H1 (cell line): Measurements from ENCODE around the gene IRAG1. TPM values are rescaled to one million over a fixed set of nuclear protein-coding genes. Genes with fewer than 3 reads are reported as not detected.

ENCODE experiments used
- CTCF ChIA-PET: fragments of 300-600 bp; sonication (Branson Sonifier 250); formaldehyde crosslinking; loops from one replicate; lab custom pipeline; 2021; ENCODE audit not compliant: partially characterized antibody; lab: Charles Lee
- POLR2A ChIA-PET: fragments of 300-600 bp; sonication (Branson Sonifier 250); formaldehyde crosslinking; loops from one replicate; lab custom pipeline; 2021; ENCODE audit warnings: inconsistent platforms; ENCODE audit not compliant: partially characterized antibody; lab: Charles Lee
- DNase-seq, 2 experiments: peaks; one replicate each; pipeline versions ENCODE4 v3.0.0 to v3.0.0-alpha.2; 2010 to 2022; ENCODE audit warnings: low spot score in 2 of 2, low read depth in 1 of 2, mixed read lengths in 1 of 2
- FAIRE-seq: peaks from 2 replicates; lab custom pipeline; 2011; peaks lifted over from hg19 to GRCh38; lab: Jason Lieb, UNC
- H2AFZ ChIP-seq: 2 replicates; pipeline ENCODE4 v1.8.1; 2012; ENCODE audit warnings: low read length, inconsistent platforms
- H2AK5ac ChIP-seq: 2 replicates; pipeline ENCODE4 v1.6.1; 2013; ENCODE audit warnings: low read depth, low read length
- H2BK120ac ChIP-seq: replicated peaks from 2 replicates; pipeline ENCODE3; 2013; ENCODE audit warnings: low read depth, low read length, inconsistent platforms
- H2BK12ac ChIP-seq: 2 replicates; pipeline ENCODE4 v1.6.1; 2013; ENCODE audit warnings: low read depth, low read length
- H2BK15ac ChIP-seq: 2 replicates; pipeline ENCODE4 v1.6.1; 2013; ENCODE audit warnings: low read length
- H2BK20ac ChIP-seq: 2 replicates; pipeline ENCODE4 v1.6.1; 2013; ENCODE audit warnings: low read length
- H2BK5ac ChIP-seq: 2 replicates; pipeline ENCODE4 v1.6.1; 2013; ENCODE audit warnings: low read depth, low read length
- H3K14ac ChIP-seq: 2 replicates; pipeline ENCODE4 v1.6.1; 2013; ENCODE audit warnings: inconsistent platforms; ENCODE audit not compliant: insufficient read length
- H3K18ac ChIP-seq: 2 replicates; pipeline ENCODE4 v1.6.1; 2013; ENCODE audit warnings: low read length; ENCODE audit errors: extremely low read depth
- H3K23ac ChIP-seq: 2 replicates; pipeline ENCODE4 v1.6.1; 2013; ENCODE audit warnings: inconsistent platforms; ENCODE audit not compliant: insufficient read length
- H3K23me2 ChIP-seq: 2 replicates; pipeline ENCODE4 v1.6.1; 2013; ENCODE audit warnings: low read depth, low read length
- H3K27ac ChIP-seq: 2 replicates; pipeline ENCODE4 v1.6.1; 2011; ENCODE audit warnings: low read depth, low read length, inconsistent platforms
- H3K27me3 ChIP-seq, 4 experiments: replicated peaks in 1 of 4; 1 replicate in 1 of 4; 2 replicates in 3 of 4; pipeline versions ENCODE4 v1.6.1 to v1.8.1; 2011 to 2013; ENCODE audit warnings: low read length in 3 of 4, mild to moderate bottlenecking in 3 of 4, inconsistent platforms in 2 of 4, mixed read lengths in 2 of 4, moderate library complexity in 1 of 4; ENCODE audit not compliant: control insufficient read depth in 3 of 4, insufficient read depth in 3 of 4; ENCODE audit errors: extremely low read depth in 1 of 4
- H3K36me3 ChIP-seq, 4 experiments: 2 replicates each; pipeline versions ENCODE4 v1.6.1 to v1.8.1; 2011 to 2013; ENCODE audit warnings: mild to moderate bottlenecking in 4 of 4, low read length in 3 of 4, moderate library complexity in 2 of 4, control low read depth in 1 of 4, inconsistent platforms in 1 of 4; ENCODE audit not compliant: insufficient read depth in 4 of 4, control insufficient read depth in 2 of 4
- H3K4ac ChIP-seq: replicated peaks from 2 replicates; pipeline ENCODE3; 2013; ENCODE audit warnings: low read length, low read depth, mixed read lengths, inconsistent platforms; ENCODE audit not compliant: insufficient read length
- H3K4me1 ChIP-seq, 4 experiments: replicated peaks in 1 of 4; 1 replicate in 1 of 4; 2 replicates in 3 of 4; pipeline versions ENCODE4 v1.6.1 to v1.8.1; 2011 to 2013; ENCODE audit warnings: low read length in 3 of 4, inconsistent platforms in 2 of 4, mixed read lengths in 1 of 4; ENCODE audit not compliant: insufficient read depth in 4 of 4, control insufficient read depth in 3 of 4
- H3K4me2 ChIP-seq, 2 experiments: 2 replicates each; pipeline versions ENCODE4 v1.6.1 to v1.8.1; 2011 to 2013; ENCODE audit warnings: low read depth in 2 of 2, low read length in 2 of 2, control low read depth in 1 of 2, inconsistent platforms in 1 of 2, mild to moderate bottlenecking in 1 of 2; ENCODE audit not compliant: insufficient read depth in 1 of 2
- H3K4me3 ChIP-seq, 4 experiments: fragments of 200-600, 300-600 bp in 1 of 4; sonication (generic), shearing (Covaris generic), sonication (Bioruptor Twin) in 1 of 4; 2 replicates each; pipeline versions ENCODE4 v1.5.1 to v1.8.1; 2011 to 2016; ENCODE audit warnings: low read length in 4 of 4, low read depth in 3 of 4, control low read depth in 2 of 4, inconsistent platforms in 2 of 4, mild to moderate bottlenecking in 2 of 4, mixed read lengths in 1 of 4, moderate library complexity in 1 of 4; ENCODE audit not compliant: insufficient read depth in 2 of 4; ENCODE audit errors: extremely low read depth in 1 of 4
- H3K56ac ChIP-seq: replicated peaks from 2 replicates; pipeline ENCODE3; 2013; ENCODE audit warnings: low read depth, mild to moderate bottlenecking, mixed read lengths, low read length, inconsistent platforms; ENCODE audit not compliant: insufficient read length
- H3K79me1 ChIP-seq: 2 replicates; pipeline ENCODE4 v1.6.1; 2013; ENCODE audit warnings: low read depth, low read length, control low read depth
- H3K79me2 ChIP-seq, 2 experiments: 2 replicates each; pipeline versions ENCODE4 v1.6.1 to v1.8.1; 2012 to 2013; ENCODE audit warnings: low read length in 2 of 2, mild to moderate bottlenecking in 2 of 2, inconsistent platforms in 1 of 2; ENCODE audit not compliant: insufficient read depth in 2 of 2, control insufficient read depth in 1 of 2
- H3K9ac ChIP-seq, 4 experiments: replicated peaks in 1 of 4; 1 replicate in 1 of 4; 2 replicates in 3 of 4; pipeline versions ENCODE4 v1.6.1 to v1.8.1; 2011 to 2013; ENCODE audit warnings: low read depth in 3 of 4, low read length in 3 of 4, control low read depth in 2 of 4, mild to moderate bottlenecking in 2 of 4, moderate library complexity in 2 of 4, inconsistent platforms in 1 of 4; ENCODE audit errors: extremely low read depth in 1 of 4
- H3K9me3 ChIP-seq, 2 experiments: 2 replicates each; pipeline versions ENCODE4 v1.6.1 to v1.8.1; 2012 to 2013; ENCODE audit warnings: mild to moderate bottlenecking in 2 of 2, moderate library complexity in 2 of 2, control low read depth in 1 of 2, inconsistent platforms in 1 of 2, low read depth in 1 of 2, low read length in 1 of 2, mixed read lengths in 1 of 2; ENCODE audit not compliant: insufficient read depth in 2 of 2
- H4K20me1 ChIP-seq, 2 experiments: replicated peaks in 1 of 2; 2 replicates each; pipeline versions ENCODE3 to v1.8.1; 2011 to 2013; ENCODE audit warnings: inconsistent platforms in 2 of 2, low read length in 2 of 2, mild to moderate bottlenecking in 1 of 2; ENCODE audit not compliant: insufficient read depth in 2 of 2, control insufficient read depth in 1 of 2
- H4K5ac ChIP-seq: 2 replicates; pipeline ENCODE4 v1.6.1; 2013; ENCODE audit warnings: low read length, low read depth, mixed read lengths, inconsistent platforms; ENCODE audit not compliant: insufficient read length
- H4K8ac ChIP-seq: 2 replicates; pipeline ENCODE4 v1.8.0; 2013; ENCODE audit warnings: mild to moderate bottlenecking, moderate library complexity, low read length, inconsistent platforms; ENCODE audit not compliant: insufficient read depth; ENCODE audit errors: extremely low read depth
- H4K91ac ChIP-seq: replicated peaks from 2 replicates; pipeline ENCODE3; 2013; ENCODE audit warnings: low read length, mixed read lengths, inconsistent platforms; ENCODE audit not compliant: insufficient read length
- BCL11A ChIP-seq, 2 experiments: IDR thresholded peaks; one replicate each; pipeline ENCODE4 v1.6.1; 2011; ENCODE audit warnings: low read depth in 2 of 2, low read length in 2 of 2, mild to moderate bottlenecking in 2 of 2
- CHD2 ChIP-seq: IDR thresholded peaks from 2 replicates; pipeline ENCODE4 v1.6.1; 2012; ENCODE audit warnings: low read length, improper control_type of control experiment
- EGR1 ChIP-seq: IDR thresholded peaks from 2 replicates; pipeline ENCODE4 v1.6.1; 2011; ENCODE audit warnings: low read depth, low read length, borderline replicate concordance
- GTF2F1 ChIP-seq: IDR thresholded peaks from 2 replicates; pipeline ENCODE4 v1.6.1; 2012; ENCODE audit warnings: low read depth, low read length, improper control_type of control experiment, borderline replicate concordance
- KDM5A ChIP-seq: fragments of 200-600 bp; IDR thresholded peaks from 2 replicates; pipeline ENCODE4 v1.7.1; 2012; ENCODE audit warnings: mild to moderate bottlenecking, low read length, inconsistent platforms, mixed read lengths
- MAFK ChIP-seq: IDR thresholded peaks from 2 replicates; pipeline ENCODE4 v1.6.1; 2012; ENCODE audit warnings: low read depth, mild to moderate bottlenecking, improper control_type of control experiment, low read length
- NRF1 ChIP-seq: IDR thresholded peaks from 2 replicates; pipeline ENCODE4 v1.6.1; 2011; ENCODE audit warnings: mild to moderate bottlenecking, low read depth, low read length, improper control_type of control experiment
- POLR2A ChIP-seq, 2 experiments: IDR thresholded peaks; 1 replicate in 1 of 2; 2 replicates in 1 of 2; pipeline ENCODE4 v1.6.1; 2011; ENCODE audit warnings: low read depth in 2 of 2, low read length in 2 of 2, mild to moderate bottlenecking in 2 of 2; ENCODE audit errors: control extremely low read depth in 1 of 2
- TAF7 ChIP-seq: optimal IDR thresholded peaks from 2 replicates; pipeline ENCODE3; 2011; ENCODE audit warnings: low read depth, mild to moderate bottlenecking, inconsistent platforms, low read length, moderate library complexity, borderline replicate concordance
- WGBS, 2 experiments: shearing (Covaris generic) in 1 of 2; methylation state at CpG; one replicate each; pipeline versions ENCODE4 v1.1.6 to v1.1.7; 2013 to 2015; ENCODE audit warnings: low lambda C conversion rate in 2 of 2, mixed read lengths in 2 of 2, inconsistent platforms in 1 of 2, low coverage in 1 of 2, missing lambda C conversion rate in 1 of 2; ENCODE audit not compliant: insufficient replicate concordance in 2 of 2, insufficient coverage in 1 of 2, insufficient read length in 1 of 2; ENCODE audit errors: extremely low coverage in 1 of 2, missing lambda C conversion rate in 1 of 2; 5-methylcytosine and 5-hydroxymethylcytosine counted together
- polyA plus RNA-seq, 7 experiments: library from polyadenylated mRNA; depleted of rRNA in 3 of 7; stranded (reverse) in 5 of 7; unstranded in 2 of 7; fragments of >200 nt in 5 of 7; fragments of 200-250 nt in 2 of 7; gene quantifications; 1 replicate in 5 of 7; 2 replicates in 1 of 7; 4 replicates in 1 of 7; pipeline versions ENCODE4 v1.2.1 to v1.2.3, GENCODE V29; 2011 to 2013; ENCODE audit warnings: missing spikeins in 2 of 7, mixed read lengths in 2 of 7
- total RNA-seq: library from RNA; stranded (reverse); fragmentation: NEBNext Ultra II Directional; extraction: Animal tissue kit (Norgen Biotek cat#: 25700); gene quantifications from 2 replicates; pipeline ENCODE4 v1.2.1, GENCODE V29; 2021
- TF ChIP-seq, protein P1 (sequence below), 3 experiments: IDR thresholded peaks; 1 replicate in 2 of 3; 2 replicates in 1 of 3; pipeline versions ENCODE4 v1.5.1 to v1.6.1; 2011; ENCODE audit warnings: low read length in 3 of 3, mild to moderate bottlenecking in 3 of 3, inconsistent platforms in 2 of 3, low read depth in 1 of 3, moderate library complexity in 1 of 3; ENCODE audit not compliant: insufficient read depth in 1 of 3; ENCODE audit errors: control extremely low read depth in 1 of 3
- TF ChIP-seq, protein P2 (sequence below): IDR thresholded peaks from 2 replicates; pipeline ENCODE4 v1.6.1; 2012; ENCODE audit warnings: low read length, inconsistent platforms

Gene IRAG1
- total and polyA plus RNA-seq, 2 of the 8 experiments (the other 6 are each of a cell fraction or from before 2014, with no cell fraction given) = 1.8 to 2.7 TPM

DNA sequence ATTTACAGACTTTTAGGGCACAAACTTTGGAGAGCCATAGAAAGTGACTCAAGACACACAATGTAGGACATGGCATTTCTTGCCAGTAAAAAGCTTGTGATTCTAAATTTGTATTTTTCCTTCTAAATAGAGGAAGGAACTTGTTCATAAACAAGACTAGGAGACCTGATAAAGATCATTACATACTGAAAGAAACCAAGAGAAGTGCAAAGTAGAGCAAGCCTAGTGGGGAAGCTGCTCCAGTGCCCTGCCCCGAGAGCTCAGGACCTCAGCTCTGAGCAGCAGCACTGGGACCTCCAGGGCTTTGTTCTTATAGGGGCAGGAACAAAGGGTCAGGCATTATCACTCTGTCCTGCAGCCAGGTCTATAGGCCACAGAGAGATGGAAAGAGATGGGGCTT lies 7.2 kb downstream of the IRAG1 start:
- no peak overlapping the region for H4K91ac ChIP-seq
- FAIRE-seq (no peak), DNase-seq (no peak)
- no peak overlapping the region for H3K14ac ChIP-seq
- H4K5ac ChIP-seq = no peak overlapping the region
- ChIA-PET POLR2A (no interaction called here), CTCF (interaction anchor here (0.8 to 3.3 kb wide), 3 partner anchors 10 to 22 kb away, joined by 3 to 15 read pairs (median 3); no protein-coding TSS in a partner anchor)
- H3K79me2 ChIP-seq = no peaks in the 10 kb centered on the region
- H3K23ac ChIP-seq = no peak overlapping the region
- no peaks in the 10 kb centered on the region for H3K27me3 ChIP-seq
- no peaks in the 10 kb centered on the region for H4K20me1 ChIP-seq
- no peak overlapping the region for H3K4ac ChIP-seq
- no peak overlapping the region for H3K18ac ChIP-seq
- H3K36me3 ChIP-seq = no peaks in the 10 kb centered on the region
- H2BK20ac ChIP-seq = no peak overlapping the region
- H3K4me2 ChIP-seq = no peak overlapping the region
- WGBS, 2 experiments = 79% methylated on average over 1 of the region's 1 CpG; no CpG with 5 or more reads in 1 of the 2 experiments
- H3K79me1 ChIP-seq = no peaks in the 10 kb centered on the region
- no peak overlapping the region for H2BK15ac ChIP-seq
- no peaks in the 10 kb centered on the region for H3K9me3 ChIP-seq
- no peaks in the 10 kb centered on the region for H3K23me2 ChIP-seq
- H2BK120ac ChIP-seq = no peak overlapping the region
- no peak overlapping the region for H2BK5ac ChIP-seq
- no peak overlapping the region for H3K27ac ChIP-seq
- H3K4me3 ChIP-seq = no peak overlapping the region
- H2AFZ ChIP-seq = no peak overlapping the region
- no peak overlapping the region for H2BK12ac ChIP-seq
- H3K9ac ChIP-seq = no peak overlapping the region
- H3K56ac ChIP-seq = no peak overlapping the region
- no peaks in the 10 kb centered on the region for H3K4me1 ChIP-seq
- no peak overlapping the region for H2AK5ac ChIP-seq
- no peak overlapping the region for H4K8ac ChIP-seq
- TF ChIP-seq NRF1 (no peak), TAF7 (no peak), KDM5A (no peak), GTF2F1 (no peak), EGR1 (no peak), CHD2 (no peak), BCL11A (IDR thresholded peaks at IDR 0.05; ENCODE audit: low read depth in 2 of 2, low read length in 2 of 2) (no peak), POLR2A (IDR thresholded peaks at IDR 0.05; ENCODE audit: control extremely low read depth in 1 of 2, low read depth in 2 of 2, low read length in 2 of 2) (no peak), MAFK (no peak)
- TF ChIP-seq, protein P1, sequence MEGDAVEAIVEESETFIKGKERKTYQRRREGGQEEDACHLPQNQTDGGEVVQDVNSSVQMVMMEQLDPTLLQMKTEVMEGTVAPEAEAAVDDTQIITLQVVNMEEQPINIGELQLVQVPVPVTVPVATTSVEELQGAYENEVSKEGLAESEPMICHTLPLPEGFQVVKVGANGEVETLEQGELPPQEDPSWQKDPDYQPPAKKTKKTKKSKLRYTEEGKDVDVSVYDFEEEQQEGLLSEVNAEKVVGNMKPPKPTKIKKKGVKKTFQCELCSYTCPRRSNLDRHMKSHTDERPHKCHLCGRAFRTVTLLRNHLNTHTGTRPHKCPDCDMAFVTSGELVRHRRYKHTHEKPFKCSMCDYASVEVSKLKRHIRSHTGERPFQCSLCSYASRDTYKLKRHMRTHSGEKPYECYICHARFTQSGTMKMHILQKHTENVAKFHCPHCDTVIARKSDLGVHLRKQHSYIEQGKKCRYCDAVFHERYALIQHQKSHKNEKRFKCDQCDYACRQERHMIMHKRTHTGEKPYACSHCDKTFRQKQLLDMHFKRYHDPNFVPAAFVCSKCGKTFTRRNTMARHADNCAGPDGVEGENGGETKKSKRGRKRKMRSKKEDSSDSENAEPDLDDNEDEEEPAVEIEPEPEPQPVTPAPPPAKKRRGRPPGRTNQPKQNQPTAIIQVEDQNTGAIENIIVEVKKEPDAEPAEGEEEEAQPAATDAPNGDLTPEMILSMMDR (IDR thresholded peaks at IDR 0.05; ENCODE audit: control extremely low read depth in 1 of 3, insufficient read depth in 1 of 3, low read depth in 1 of 3, low read length in 3 of 3) = no peak
- TF ChIP-seq, protein P2, sequence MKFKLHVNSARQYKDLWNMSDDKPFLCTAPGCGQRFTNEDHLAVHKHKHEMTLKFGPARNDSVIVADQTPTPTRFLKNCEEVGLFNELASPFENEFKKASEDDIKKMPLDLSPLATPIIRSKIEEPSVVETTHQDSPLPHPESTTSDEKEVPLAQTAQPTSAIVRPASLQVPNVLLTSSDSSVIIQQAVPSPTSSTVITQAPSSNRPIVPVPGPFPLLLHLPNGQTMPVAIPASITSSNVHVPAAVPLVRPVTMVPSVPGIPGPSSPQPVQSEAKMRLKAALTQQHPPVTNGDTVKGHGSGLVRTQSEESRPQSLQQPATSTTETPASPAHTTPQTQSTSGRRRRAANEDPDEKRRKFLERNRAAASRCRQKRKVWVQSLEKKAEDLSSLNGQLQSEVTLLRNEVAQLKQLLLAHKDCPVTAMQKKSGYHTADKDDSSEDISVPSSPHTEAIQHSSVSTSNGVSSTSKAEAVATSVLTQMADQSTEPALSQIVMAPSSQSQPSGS = no peak
